Epithelial cell of proximal tubule (primary cell): ENCODE measurements around the gene SP110. TPM values are rescaled to one million over a fixed set of nuclear protein-coding genes. Genes with fewer than 3 reads are reported as not detected.

Experiments
- DNase-seq: peaks from one replicate; pipeline ENCODE4 v3.0.0-alpha.2; 2011; ENCODE audit warnings: low read depth
- H3K4me3 ChIP-seq: 2 replicates; pipeline ENCODE4 v1.5.1; 2011; ENCODE audit warnings: low read depth, mild to moderate bottlenecking, low read length
- CTCF ChIP-seq: conservative IDR thresholded peaks from 2 replicates; pipeline ENCODE4 v1.5.1; 2012; ENCODE audit warnings: low read depth, mild to moderate bottlenecking, low read length
- total RNA-seq: library from RNA; depleted of rRNA; stranded (reverse); fragments of >200 nt; gene quantifications from 2 replicates; pipeline ENCODE4 v1.2.3, GENCODE V29; 2015

Gene SP110
- total RNA-seq, 1 donor from 2014 or later: 10.1 TPM

GRCh38 chr2:230172852-230173251 is 46.9 kb downstream of the SP110 start:
- DNase-seq: no peak
- TF ChIP-seq CTCF: no peak
- no peak overlapping the region for H3K4me3 ChIP-seq

GRCh38 chr2:230172156-230172555 is 47.6 kb downstream of the SP110 start:
- DNase-seq: no peak
- TF ChIP-seq CTCF: no peak
- H3K4me3 ChIP-seq: no peak overlapping the region

- no peak for TF ChIP-seq CTCF
- no peak for DNase-seq
- H3K4me3 ChIP-seq: no peak overlapping the region
Observed at GRCh38 chr2:230170532-230170931, 49.3 kb downstream of the SP110 start.

GRCh38 chr2:230166557-230167170 is 53.1 kb downstream of the SP110 start:
- no peak overlapping the region for H3K4me3 ChIP-seq
- DNase-seq: no peak
- TF ChIP-seq CTCF: no peak

GRCh38 chr2:230164139-230164538 is 55.6 kb downstream of the SP110 start:
- TF ChIP-seq CTCF: no peak
- H3K4me3 ChIP-seq: no peak overlapping the region
- DNase-seq: no peak

- TF ChIP-seq CTCF: no peak
- H3K4me3 ChIP-seq: no peak overlapping the region
- DNase-seq: no peak
Observed at GRCh38 chr2:230162981-230163380, 56.8 kb downstream of the SP110 start.

GRCh38 chr2:230161184-230161583 is 58.6 kb downstream of the SP110 start:
- no peak for TF ChIP-seq CTCF
- no peak for DNase-seq
- H3K4me3 ChIP-seq: no peak overlapping the region
